GM12878 (cell line): ENCODE data around the gene NUDT12. TPM values are rescaled to one million over a fixed set of nuclear protein-coding genes. Genes with fewer than 3 reads are reported as not detected.

Source experiments
- ATAC-seq: fragments of 200-7000 bp; cut with Tn5 transposase; 3 replicates; pipeline ENCODE4 v1.9.1; 2020; ENCODE audit warnings: mild to moderate bottlenecking, moderate library complexity
- BruUV-seq: library from RNA; stranded (reverse); fragments of 400-500 nt; replicated peaks from 2 replicates; lab custom pipeline; 2021; lab: Mats Ljungman, UMichigan
- CTCF ChIA-PET: fragments of 300-600 bp; sonication (Branson Sonifier 250); formaldehyde crosslinking; extraction: SDS; loops from one replicate; lab custom pipeline; 2021; ENCODE audit warnings: inconsistent platforms; lab: Yijun Ruan, JAX
- POLR2A ChIA-PET: fragments of 350-600 bp; formaldehyde crosslinking; extraction: SDS; loops from one replicate; lab custom pipeline; 2021; ENCODE audit warnings: inconsistent platforms; lab: Charles Lee
- RAD21 ChIA-PET: fragments of 300-600 bp; sonication (Branson Sonifier 250); formaldehyde crosslinking; loops from one replicate; lab custom pipeline; 2023; ENCODE audit warnings: antibody characterized with exemption; ENCODE audit not compliant: unreplicated experiment; lab: Charles Lee
- SMC1A ChIA-PET: fragments of 300-600 bp; sonication (Branson Sonifier 250); formaldehyde crosslinking; loops from one replicate; lab custom pipeline; 2023; ENCODE audit not compliant: unreplicated experiment, uncharacterized antibody; lab: Charles Lee
- DNase-seq: peaks from one replicate; pipeline ENCODE4 v3.0.0-alpha.2; 2011; ENCODE audit warnings: low read depth, low spot score
- FAIRE-seq: peaks from 3 replicates; lab custom pipeline; 2011; peaks lifted over from hg19 to GRCh38; lab: Jason Lieb, UNC
- H2AFZ ChIP-seq: 2 replicates; pipeline ENCODE4 v1.6.0; 2011; ENCODE audit warnings: low read depth, low read length, control low read depth; ENCODE audit not compliant: control insufficient read depth
- H3K27ac ChIP-seq: 2 replicates; pipeline ENCODE4 v1.5.1; 2011; ENCODE audit warnings: control low read depth; ENCODE audit not compliant: control insufficient read depth, insufficient read depth
- H3K27me3 ChIP-seq, 2 experiments: replicated peaks in 1 of 2; 2 replicates each; pipeline versions ENCODE4 v1.6.0 to v1.6.1; 2011; ENCODE audit warnings: low read length in 1 of 2; ENCODE audit not compliant: control insufficient read depth in 2 of 2, insufficient read depth in 2 of 2
- H3K36me3 ChIP-seq, 2 experiments: 2 replicates each; pipeline ENCODE4 v1.5.1; 2011; ENCODE audit warnings: low read length in 1 of 2; ENCODE audit not compliant: control insufficient read depth in 2 of 2, insufficient read depth in 2 of 2
- H3K4me1 ChIP-seq: 2 replicates; pipeline ENCODE4 v1.6.1; 2011; ENCODE audit warnings: mild to moderate bottlenecking, low read length, moderate library complexity, mixed read lengths; ENCODE audit not compliant: control insufficient read depth, insufficient read depth
- H3K4me2 ChIP-seq: 2 replicates; pipeline ENCODE4 v1.6.0; 2011; ENCODE audit warnings: control low read depth; ENCODE audit not compliant: control insufficient read depth, insufficient read depth
- H3K4me3 ChIP-seq: fragments of 200-600 bp; sonication (generic); 2 replicates; pipeline ENCODE4 v1.5.1; 2016
- H3K79me2 ChIP-seq: 2 replicates; pipeline ENCODE4 v1.6.0; 2011; ENCODE audit warnings: low read length; ENCODE audit not compliant: control insufficient read depth, insufficient read depth
- H3K9ac ChIP-seq: 2 replicates; pipeline ENCODE4 v1.8.0; 2011; ENCODE audit warnings: low read length, control low read depth, mixed read lengths; ENCODE audit not compliant: control insufficient read depth, insufficient read depth
- H3K9me3 ChIP-seq: replicated peaks from 3 replicates; pipeline ENCODE4 v1.5.1; 2011; ENCODE audit warnings: mild to moderate bottlenecking, low read length; ENCODE audit not compliant: control insufficient read depth, insufficient read depth
- H4K20me1 ChIP-seq: 2 replicates; pipeline ENCODE4 v1.6.0; 2011; ENCODE audit not compliant: control insufficient read depth, insufficient read depth
- BCL11A ChIP-seq: IDR thresholded peaks from 2 replicates; pipeline ENCODE4 v1.6.1; 2011; ENCODE audit warnings: low read depth, low read length
- BRCA1 ChIP-seq: IDR thresholded peaks from 2 replicates; pipeline ENCODE4 v1.6.1; 2011; ENCODE audit warnings: low read depth, low read length, improper control_type of control experiment
- CBFB ChIP-seq: IDR thresholded peaks from 2 replicates; pipeline ENCODE4 v1.6.1; 2016; ENCODE audit warnings: antibody characterized with exemption, low read depth
- CHD2 ChIP-seq: IDR thresholded peaks from 2 replicates; pipeline ENCODE4 v1.6.1; 2011; ENCODE audit warnings: low read depth, low read length, improper control_type of control experiment, borderline replicate concordance
- EGR1 ChIP-seq, 2 experiments: IDR thresholded peaks; 1 replicate in 1 of 2; 2 replicates in 1 of 2; pipeline ENCODE4 v1.6.1; 2011 to 2012; ENCODE audit warnings: low read depth in 2 of 2, low read length in 2 of 2, borderline replicate concordance in 1 of 2, mild to moderate bottlenecking in 1 of 2, moderate library complexity in 1 of 2
- MXI1 ChIP-seq: fragments of 150-350 bp; IDR thresholded peaks from 2 replicates; pipeline ENCODE4 v1.6.1; 2011; ENCODE audit warnings: low read depth, mild to moderate bottlenecking, inconsistent platforms, low read length, improper control_type of control experiment
- NFIC ChIP-seq: IDR thresholded peaks from 2 replicates; pipeline ENCODE4 v1.6.1; 2012; ENCODE audit warnings: low read depth, mild to moderate bottlenecking, inconsistent platforms, low read length, moderate library complexity
- NFYA ChIP-seq: IDR thresholded peaks from 2 replicates; pipeline ENCODE4 v1.6.1; 2011; ENCODE audit warnings: low read depth, mild to moderate bottlenecking, low read length, improper control_type of control experiment, borderline replicate concordance
- PAX5 ChIP-seq: IDR thresholded peaks from 2 replicates; pipeline ENCODE4 v1.6.1; 2011; ENCODE audit warnings: low read depth, low read length, borderline replicate concordance
- PAX8 ChIP-seq: fragments of 450-650 bp; IDR thresholded peaks from 2 replicates; pipeline ENCODE4 v1.6.1; 2017; ENCODE audit warnings: mild to moderate bottlenecking, moderate library complexity
- ZBTB33 ChIP-seq: fragments of 450-650 bp; IDR thresholded peaks from 2 replicates; pipeline ENCODE4 v1.6.1; 2017; ENCODE audit warnings: mild to moderate bottlenecking
- ZNF207 ChIP-seq: fragments of 450-650 bp; IDR thresholded peaks from 2 replicates; pipeline ENCODE4 v1.6.1; 2014; ENCODE audit warnings: antibody characterized with exemption, mild to moderate bottlenecking, borderline replicate concordance
- WGBS: methylation state at CpG from one replicate; pipeline ENCODE4 v1.1.6; 2016; ENCODE audit warnings: low lambda C conversion rate; ENCODE audit not compliant: insufficient replicate concordance, insufficient coverage; ENCODE audit errors: missing lambda C conversion rate; 5-methylcytosine and 5-hydroxymethylcytosine counted together
- in situ Hi-C: fragments of 300-500 bp; cut with MboI; formaldehyde crosslinking; loops from 9 replicates; pipeline ENCODE4 v1.14.3; 2018; ENCODE audit warnings: mixed read lengths
- intact Hi-C: fragments of 100-400 bp; cut with micrococcal nuclease; formaldehyde crosslinking; loops from one replicate; pipeline ENCODE4 v1.14.2; 2022; ENCODE audit not compliant: unreplicated experiment
- polyA plus RNA-seq, 11 experiments: library from polyadenylated mRNA; depleted of rRNA in 4 of 11; unstranded in 6 of 11; stranded (reverse) in 5 of 11; fragments of >200 nt; fragmentation: Nextera tagmentation in 4 of 11; fragmentation: Illumina TruSeq in 1 of 11; extraction: Ambion mirVana in 4 of 11; extraction: Trizol in 1 of 11; gene quantifications; 1 replicate in 1 of 11; 2 replicates in 10 of 11; pipeline versions ENCODE4 v1.2.1 to v1.2.3, GENCODE V29; 2011 to 2016; ENCODE audit warnings: inconsistent platforms in 2 of 11, missing spikeins in 2 of 11, low read depth in 1 of 11
- total RNA-seq, 4 experiments: library from RNA; depleted of rRNA in 3 of 4; stranded (reverse); fragments of >200 nt in 3 of 4; fragmentation: Illumina TruSeq in 1 of 4; extraction: Trizol in 1 of 4; gene quantifications; 2 replicates each; pipeline versions ENCODE4 v1.2.1 to v1.2.3, GENCODE V29; 2013 to 2021

NUDT12 gene
- total and polyA plus RNA-seq, 10 of the 15 experiments (the other 5 are each of a cell fraction or from before 2014, with no cell fraction given), result 2.9 to 9.0 (median 5.2) TPM

DNA sequence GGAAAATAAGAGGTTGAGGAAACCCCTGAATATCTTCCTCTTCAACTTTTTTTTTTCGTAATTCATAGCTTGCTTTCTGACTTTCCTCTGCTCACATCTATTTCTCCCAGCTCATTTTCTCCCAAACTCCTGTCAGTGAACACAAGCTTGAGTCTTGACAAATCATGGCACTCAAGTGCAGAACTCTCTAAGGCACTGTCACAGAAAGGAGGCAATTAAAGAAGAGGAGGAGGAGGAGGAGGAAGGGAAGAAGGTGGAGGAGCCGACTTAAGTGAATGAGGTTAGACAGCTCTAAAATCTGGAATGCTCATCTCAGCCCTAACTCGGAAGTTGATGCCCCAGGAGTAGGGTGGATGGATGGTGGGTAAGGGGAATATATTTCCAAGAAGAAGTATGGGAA is 27.2 kb upstream of the NUDT12 start:
- Histone ChIP-seq H3K4me2 (no peak overlapping the region), H3K4me3 (no peak overlapping the region), H3K36me3 (no peaks in the 10 kb centered on the region), H3K9me3 (no peaks in the 10 kb centered on the region), H3K4me1 (no peaks in the 10 kb centered on the region), H2AFZ (no peak overlapping the region), H3K27me3 (no peaks in the 10 kb centered on the region), H3K9ac (no peak overlapping the region), H3K27ac (no peak overlapping the region), H3K79me2 (no peaks in the 10 kb centered on the region), H4K20me1 (no peaks in the 10 kb centered on the region)
- WGBS, result 30% methylated on average over 3 of the region's 3 CpGs
- DNase-seq (no peak), ATAC-seq (no peak), FAIRE-seq (no peak)
- ChIA-PET RAD21 (interaction anchor here (0.7 kb wide), 1 partner anchor 593 kb away, joined by 3 read pairs; no protein-coding TSS in a partner anchor), POLR2A (interaction anchor here (0.7 kb wide), 1 partner anchor 195 kb away, joined by 3 read pairs; no protein-coding TSS in a partner anchor), CTCF (interaction anchor here (1.6 kb wide), 1 partner anchor 589 kb away, joined by 4 read pairs; no protein-coding TSS in a partner anchor), SMC1A (interaction anchor here (0.6 to 1.3 kb wide), 3 partner anchors 32 to 590 kb away, joined by 3 read pairs; no protein-coding TSS in a partner anchor)
- no peak for TF ChIP-seq EGR1 (IDR thresholded peaks at IDR 0.05; ENCODE audit: borderline replicate concordance in 1 of 2, low read depth in 2 of 2, low read length in 2 of 2)
- no peak for TF ChIP-seq NFYA
- no TSS peak for BruUV-seq
- in situ Hi-C loops (loop anchor here (5.0 kb wide), 1 partner anchor 593 kb away; no protein-coding TSS in a partner anchor), intact Hi-C loops (loop anchor here (5.0 to 10.0 kb wide), 2 partner anchors 218 to 385 kb away; no protein-coding TSS in a partner anchor)

DNA sequence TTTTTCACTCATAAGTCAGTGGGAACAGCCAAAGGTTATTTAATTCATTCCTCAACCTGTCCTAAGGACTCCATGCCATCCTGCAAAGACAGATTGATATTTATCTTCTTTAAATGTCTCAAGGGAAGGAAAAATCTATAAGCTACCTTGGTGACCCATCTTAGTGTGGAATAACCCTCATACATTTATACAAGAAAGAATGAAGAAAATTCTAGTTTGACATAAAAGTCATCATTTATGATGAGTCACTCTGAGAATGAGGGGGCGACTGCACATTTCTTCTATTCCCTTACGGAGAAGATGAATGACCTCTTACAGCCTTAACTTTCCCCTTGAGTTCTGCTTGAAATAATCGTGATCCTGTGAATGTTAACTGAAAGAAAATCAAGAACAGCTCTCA is 26.8 kb upstream of the NUDT12 start:
- SMC1A ChIA-PET, result interaction anchor here (0.6 to 1.3 kb wide), 4 partner anchors 22 to 590 kb away, joined by 3 read pairs; no protein-coding TSS in a partner anchor
- WGBS, result 21% methylated on average over 3 of the region's 3 CpGs
- intact Hi-C loops, result loop anchor here (5.0 to 10.0 kb wide), 2 partner anchors 218 to 385 kb away; no protein-coding TSS in a partner anchor

More for the DNA sequence above, 26.8 kb upstream of the NUDT12 start:
- H3K4me3 ChIP-seq, result no peak overlapping the region
- in situ Hi-C loops, result loop anchor here (5.0 kb wide), 1 partner anchor 593 kb away; no protein-coding TSS in a partner anchor
- no peak overlapping the region for H2AFZ ChIP-seq
- H3K4me2 ChIP-seq, result no peak overlapping the region
- ChIA-PET CTCF (interaction anchor here (1.6 kb wide), 1 partner anchor 590 kb away, joined by 4 read pairs; no protein-coding TSS in a partner anchor), RAD21 (interaction anchor here (0.7 kb wide), 1 partner anchor 593 kb away, joined by 3 read pairs; no protein-coding TSS in a partner anchor), POLR2A (interaction anchor here (0.7 kb wide), 1 partner anchor 195 kb away, joined by 3 read pairs; no protein-coding TSS in a partner anchor)
- no peak for FAIRE-seq
- H3K9ac ChIP-seq, result no peak overlapping the region
- no peaks in the 10 kb centered on the region for H3K4me1 ChIP-seq
- no peak for DNase-seq
- H3K27ac ChIP-seq, result no peak overlapping the region
- no peaks in the 10 kb centered on the region for H3K36me3 ChIP-seq
- no TSS peak for BruUV-seq
- TF ChIP-seq CHD2 (no peak), ZBTB33 (no peak), ZNF207 (no peak), CBFB (no peak), BRCA1 (no peak), PAX8 (no peak), BCL11A (no peak), MXI1 (no peak), PAX5 (no peak), NFIC (no peak)
- no peak for ATAC-seq
- no peaks in the 10 kb centered on the region for H4K20me1 ChIP-seq
- H3K27me3 ChIP-seq, result no peaks in the 10 kb centered on the region
- H3K9me3 ChIP-seq, result no peaks in the 10 kb centered on the region
- no peaks in the 10 kb centered on the region for H3K79me2 ChIP-seq
